Neural cell (in vitro differentiated cells): Measurements from ENCODE around the gene ADARB2. TPM values are rescaled to one million over a fixed set of nuclear protein-coding genes. Genes with fewer than 3 reads are reported as not detected.

ENCODE experiments used
- H2AFZ ChIP-seq: fragments of 200-600, 300-800 bp; sonication (generic), shearing (Covaris generic); 2 replicates; pipeline ENCODE4 v1.6.0; 2014; ENCODE audit warnings: low read depth, mild to moderate bottlenecking, antibody characterized with exemption, low read length, moderate library complexity
- H3F3A ChIP-seq: fragments of 200-600 bp; shearing (Covaris generic); 2 replicates; pipeline ENCODE4 v1.6.1; 2016; ENCODE audit warnings: mild to moderate bottlenecking, moderate library complexity, mixed read lengths, antibody characterized with exemption, low read length; ENCODE audit not compliant: insufficient read depth, poor library complexity, severe bottlenecking
- H3K27ac ChIP-seq: fragments of 200-600, 300-800 bp; sonication (generic), shearing (Covaris generic); 2 replicates; pipeline ENCODE4 v1.5.1; 2014; ENCODE audit warnings: mild to moderate bottlenecking, low read length, moderate library complexity
- H3K27me3 ChIP-seq: fragments of 300-800, 200-600 bp; sonication (generic), shearing (Covaris generic); 2 replicates; pipeline ENCODE4 v1.6.0; 2014; ENCODE audit warnings: mild to moderate bottlenecking, low read depth, low read length, moderate library complexity; ENCODE audit not compliant: insufficient read depth
- H3K36me3 ChIP-seq: fragments of 300-800, 200-600 bp; sonication (generic), shearing (Covaris generic); 2 replicates; pipeline ENCODE4 v1.5.1; 2014; ENCODE audit warnings: mild to moderate bottlenecking, antibody characterized with exemption, low read length, moderate library complexity; ENCODE audit not compliant: insufficient read depth
- H3K4me2 ChIP-seq: fragments of 300-800, 200-600 bp; sonication (generic), shearing (Covaris generic); 2 replicates; pipeline ENCODE4 v1.6.0; 2014; ENCODE audit warnings: mild to moderate bottlenecking, low read length
- H3K4me3 ChIP-seq: fragments of 300-800, 200-600 bp; sonication (generic), shearing (Covaris generic); 2 replicates; pipeline ENCODE4 v1.5.1; 2014; ENCODE audit warnings: mild to moderate bottlenecking, low read length, moderate library complexity
- H3K79me2 ChIP-seq: fragments of 200-600 bp; shearing (Covaris generic); replicated peaks from 2 replicates; pipeline ENCODE4 v1.6.0; 2014; ENCODE audit warnings: mild to moderate bottlenecking, low read length, moderate library complexity; ENCODE audit not compliant: insufficient read depth
- H3K9ac ChIP-seq: fragments of 300-800, 200-600 bp; sonication (generic), shearing (Covaris generic); 2 replicates; pipeline ENCODE4 v1.6.1; 2016; ENCODE audit warnings: mild to moderate bottlenecking, low read length, mixed read lengths
- H3K9me2 ChIP-seq: fragments of 200-600 bp; shearing (Covaris generic); 2 replicates; pipeline ENCODE4 v1.6.1; 2016; ENCODE audit warnings: mild to moderate bottlenecking, low read length, mixed read lengths; ENCODE audit not compliant: insufficient read depth
- H3K9me3 ChIP-seq: fragments of 200-600, 300-800 bp; sonication (generic), shearing (Covaris generic); 2 replicates; pipeline ENCODE4 v1.6.1; 2016; ENCODE audit warnings: mild to moderate bottlenecking, mixed run types, low read length, moderate library complexity, mixed read lengths
- H4K20me1 ChIP-seq: fragments of 200-600 bp; shearing (Covaris generic); 2 replicates; pipeline ENCODE4 v1.6.1; 2016; ENCODE audit warnings: mild to moderate bottlenecking, mixed run types; ENCODE audit not compliant: insufficient read depth
- CTCF ChIP-seq: fragments of 450-650 bp; IDR thresholded peaks from 2 replicates; pipeline ENCODE4 v1.5.1; 2014; ENCODE audit warnings: antibody characterized with exemption, mild to moderate bottlenecking, moderate library complexity; ENCODE audit not compliant: poor library complexity, severe bottlenecking
- EP300 ChIP-seq: fragments of 450-650 bp; conservative IDR thresholded peaks from 2 replicates; pipeline ENCODE4 v1.6.1; 2014; ENCODE audit warnings: antibody characterized with exemption, mild to moderate bottlenecking, moderate library complexity; ENCODE audit not compliant: poor library complexity, severe bottlenecking
- EZH2 ChIP-seq: fragments of 200-600, 300-800 bp; shearing (Covaris generic), sonication (generic); IDR thresholded peaks from 2 replicates; pipeline ENCODE4 v1.6.1; 2014; ENCODE audit warnings: antibody characterized with exemption, low read length, borderline replicate concordance, mild to moderate bottlenecking; ENCODE audit not compliant: insufficient read depth, poor library complexity, severe bottlenecking
- MXI1 ChIP-seq: fragments of 450-650 bp; conservative IDR thresholded peaks from 2 replicates; pipeline ENCODE4 v1.6.1; 2014; ENCODE audit warnings: antibody characterized with exemption, mild to moderate bottlenecking; ENCODE audit not compliant: poor library complexity, severe bottlenecking
- POLR2AphosphoS5 ChIP-seq: IDR thresholded peaks from 2 replicates; pipeline ENCODE4 v1.6.1; 2012
- RAD21 ChIP-seq: fragments of 450-650 bp; conservative IDR thresholded peaks from 2 replicates; pipeline ENCODE4 v1.6.1; 2014; ENCODE audit warnings: antibody characterized with exemption, mild to moderate bottlenecking, moderate library complexity
- REST ChIP-seq: IDR thresholded peaks from 2 replicates; pipeline ENCODE4 v1.6.1; 2012; ENCODE audit warnings: borderline replicate concordance
- SMC3 ChIP-seq: fragments of 450-650 bp; conservative IDR thresholded peaks from 2 replicates; pipeline ENCODE4 v1.6.1; 2014; ENCODE audit warnings: antibody characterized with exemption, mild to moderate bottlenecking, moderate library complexity; ENCODE audit not compliant: poor library complexity
- TAF1 ChIP-seq: IDR thresholded peaks from 2 replicates; pipeline ENCODE4 v1.6.1; 2012; ENCODE audit warnings: low read depth
- polyA plus RNA-seq: library from polyadenylated mRNA; depleted of rRNA; stranded (reverse); fragments of >200 nt; gene quantifications from 2 replicates; pipeline ENCODE4 v1.2.3, GENCODE V29; 2014

Gene ADARB2
- polyA plus RNA-seq, 1 donor from 2014 or later, result 3.6 TPM

- no peaks in the 10 kb centered on the region for H3K36me3 ChIP-seq
- H3K9me3 ChIP-seq, result no peaks in the 10 kb centered on the region
- H2AFZ ChIP-seq, result no peak overlapping the region
- no peaks in the 10 kb centered on the region for H4K20me1 ChIP-seq
- H3K27ac ChIP-seq, result no peak overlapping the region
- no peak overlapping the region for H3K4me3 ChIP-seq
- H3K9me2 ChIP-seq, result no peaks in the 10 kb centered on the region
- no peak for TF ChIP-seq RAD21
- TF ChIP-seq EZH2, result no peak
- no peak for TF ChIP-seq REST
- no peak for TF ChIP-seq POLR2AphosphoS5
- no peak for TF ChIP-seq CTCF
- TF ChIP-seq TAF1, result no peak
- no peak for TF ChIP-seq MXI1
- no peak for TF ChIP-seq EP300
- no peak for TF ChIP-seq SMC3
- no peak overlapping the region for H3K4me2 ChIP-seq
- no peaks in the 10 kb centered on the region for H3K27me3 ChIP-seq
- no peaks in the 10 kb centered on the region for H3K79me2 ChIP-seq
- no peak overlapping the region for H3K9ac ChIP-seq
- no peaks in the 10 kb centered on the region for H3F3A ChIP-seq
Observed at GRCh38 chr10:1548596-1548995, 188.7 kb downstream of the ADARB2 start.

GRCh38 chr10:1548146-1548545 lies 189.2 kb downstream of the ADARB2 start:
- TF ChIP-seq TAF1, result no peak
- no peak for TF ChIP-seq POLR2AphosphoS5
- TF ChIP-seq MXI1, result no peak
- no peak for TF ChIP-seq CTCF
- TF ChIP-seq REST, result no peak
- TF ChIP-seq EZH2, result no peak
- TF ChIP-seq RAD21, result no peak
- TF ChIP-seq EP300, result no peak
- no peak for TF ChIP-seq SMC3
- H3K4me2 ChIP-seq, result no peak overlapping the region
- H3K9me3 ChIP-seq, result no peaks in the 10 kb centered on the region
- no peak overlapping the region for H2AFZ ChIP-seq
- H3K4me3 ChIP-seq, result no peak overlapping the region
- no peak overlapping the region for H3K9ac ChIP-seq
- H3K9me2 ChIP-seq, result no peaks in the 10 kb centered on the region
- H3F3A ChIP-seq, result no peaks in the 10 kb centered on the region
- no peak overlapping the region for H3K27ac ChIP-seq
- H3K36me3 ChIP-seq, result no peaks in the 10 kb centered on the region
- no peaks in the 10 kb centered on the region for H3K27me3 ChIP-seq
- H3K79me2 ChIP-seq, result no peaks in the 10 kb centered on the region
- H4K20me1 ChIP-seq, result no peaks in the 10 kb centered on the region
